ENCODE results near the gene PELI1. TPM values are rescaled to one million over a fixed set of nuclear protein-coding genes. Genes with fewer than 3 reads are reported as not detected.

The PELI1 gene
- total and polyA plus RNA-seq, 8 donors = 5.5 to 15.9 (median 9.2) TPM

- ATAC-seq = no peak
- no peaks in the 10 kb centered on the region for H3K36me3 ChIP-seq
- no peak for TF ChIP-seq CTCF (IDR thresholded peaks at IDR 0.05)
- intact Hi-C loops (cut with DNase I) = loop anchor here in 1 of 3 donors (10.0 kb wide), 1 partner anchor 86 kb away; no protein-coding TSS in a partner anchor
- H3K9me3 ChIP-seq = no peaks in the 10 kb centered on the region
- no peak overlapping the region for H3K4me3 ChIP-seq
- H3K27me3 ChIP-seq = no peaks in the 10 kb centered on the region
- no peak overlapping the region for H3K27ac ChIP-seq
- DNase-seq = no peak
- peaks cover 0 to 14% (median 13%) of the 10 kb centered on the region in 3 donors for H3K4me1 ChIP-seq
- no peak for FAIRE-seq
Observed at GRCh38 chr2:64140665-64141200, 3.5 kb downstream of the PELI1 start.

GRCh38 chr2:64139956-64140355 is 4.3 kb downstream of the PELI1 start:
- Histone ChIP-seq H3K36me3 (no peaks in the 10 kb centered on the region), H3K9me3 (no peaks in the 10 kb centered on the region), H3K27ac (no peak overlapping the region), H3K4me1 (peaks cover 0 to 20% (median 13%) of the 10 kb centered on the region in 3 donors), H3K27me3 (no peaks in the 10 kb centered on the region), H3K4me3 (no peak overlapping the region)
- ATAC-seq = no peak
- no peak for DNase-seq
- 83 to 85% methylated on average over 2 of the region's 2 CpGs for WGBS, 2 donors
- intact Hi-C loops (cut with DNase I) = loop anchor here in 1 of 3 donors (10.0 kb wide), 1 partner anchor 85 kb away; no protein-coding TSS in a partner anchor
- FAIRE-seq = no peak
- no peak for TF ChIP-seq CTCF (IDR thresholded peaks at IDR 0.05)

- no peak for TF ChIP-seq CTCF (IDR thresholded peaks at IDR 0.05)
- FAIRE-seq (no peak), DNase-seq (no peak), ATAC-seq (no peak)
- Histone ChIP-seq H3K4me1 (peaks cover 0 to 20% (median 16%) of the 10 kb centered on the region in 3 donors), H3K4me3 (no peak overlapping the region), H3K9me3 (no peaks in the 10 kb centered on the region), H3K27me3 (no peaks in the 10 kb centered on the region), H3K36me3 (no peaks in the 10 kb centered on the region), H3K27ac (no peak overlapping the region)
- 85 to 92% methylated on average over 3 of the region's 3 CpGs for WGBS, 2 donors
- intact Hi-C loops (cut with DNase I) = no loop called here
Observed at GRCh38 chr2:64137996-64138395, 6.2 kb downstream of the PELI1 start.

GRCh38 chr2:64137567-64137966 is 6.7 kb downstream of the PELI1 start:
- 77 to 82% methylated on average over 3 of the region's 3 CpGs for WGBS, 2 donors
- no peaks in the 10 kb centered on the region for H3K36me3 ChIP-seq
- H3K27me3 ChIP-seq = no peaks in the 10 kb centered on the region
- TF ChIP-seq CTCF (IDR thresholded peaks at IDR 0.05) = no peak
- no peak for FAIRE-seq
- no peak for DNase-seq
- intact Hi-C loops (cut with DNase I) = no loop called here
- ATAC-seq = peak in 1 of 4 donors; percentile 7
- no peak overlapping the region for H3K27ac ChIP-seq
- no peaks in the 10 kb centered on the region for H3K9me3 ChIP-seq
- peaks cover 0 to 20% (median 16%) of the 10 kb centered on the region in 3 donors for H3K4me1 ChIP-seq
- no peak overlapping the region for H3K4me3 ChIP-seq

- DNase-seq (no peak), FAIRE-seq (no peak), ATAC-seq (no peak)
- WGBS, 2 donors = 58 to 69% methylated on average over 1 of the region's 1 CpG
- Histone ChIP-seq H3K36me3 (no peaks in the 10 kb centered on the region), H3K4me3 (no peak overlapping the region), H3K9me3 (no peaks in the 10 kb centered on the region), H3K27ac (no peak overlapping the region), H3K27me3 (no peaks in the 10 kb centered on the region), H3K4me1 (peaks cover 0 to 17% (median 9%) of the 10 kb centered on the region in 3 donors)
- TF ChIP-seq CTCF (IDR thresholded peaks at IDR 0.05) = no peak
- intact Hi-C loops (cut with DNase I) = no loop called here
Observed at GRCh38 chr2:64135421-64135820, 8.8 kb downstream of the PELI1 start.
